ENCODE data around the gene B3GALT6.

B3GALT6 gene
- total RNA-seq: 13.1 to 18.8 (median 15.6) reads per million in 3 donors

DNA sequence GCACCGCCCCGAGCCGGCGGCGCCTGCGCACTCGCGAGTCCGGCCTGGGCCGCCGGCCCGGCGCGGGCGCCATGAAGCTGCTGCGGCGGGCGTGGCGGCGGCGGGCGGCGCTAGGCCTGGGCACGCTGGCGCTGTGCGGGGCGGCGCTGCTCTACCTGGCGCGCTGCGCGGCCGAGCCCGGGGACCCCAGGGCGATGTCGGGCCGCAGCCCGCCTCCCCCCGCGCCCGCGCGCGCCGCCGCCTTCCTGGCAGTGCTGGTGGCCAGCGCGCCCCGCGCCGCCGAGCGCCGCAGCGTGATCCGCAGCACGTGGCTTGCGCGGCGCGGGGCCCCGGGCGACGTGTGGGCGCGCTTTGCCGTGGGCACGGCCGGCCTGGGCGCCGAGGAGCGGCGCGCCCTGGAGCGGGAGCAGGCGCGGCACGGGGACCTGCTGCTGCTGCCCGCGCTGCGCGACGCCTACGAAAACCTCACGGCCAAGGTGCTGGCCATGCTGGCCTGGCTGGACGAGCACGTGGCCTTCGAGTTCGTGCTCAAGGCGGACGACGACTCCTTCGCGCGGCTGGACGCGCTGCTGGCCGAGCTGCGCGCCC, at the start of gene B3GALT6:
Gene B3GALT6 (plus strand): TSS at position 30 of the 588 bp plus-strand sequence. CDS start 42 bp downstream, at position 72.
- DNase-seq: no peak
- H3K27ac ChIP-seq (ENCODE audit: insufficient read depth, low read length, poor library complexity, severe bottlenecking): peak within 1 kb of the TSS; percentile 94
- H3K4me3 ChIP-seq (ENCODE audit: insufficient read depth, low read depth, low read length, poor library complexity, severe bottlenecking): peak within 1 kb of the TSS; percentile 95
- H3K36me3 ChIP-seq (ENCODE audit: control insufficient read depth, insufficient read depth, low read length): peaks cover 30% of the 10 kb centered on the region
- no peaks in the 10 kb centered on the region for H3K9me3 ChIP-seq (ENCODE audit: control insufficient read depth, low read length)
- no peaks in the 10 kb centered on the region for H3K27me3 ChIP-seq (replicated peaks; ENCODE audit: control insufficient read depth, insufficient read depth, low read length, poor library complexity, severe bottlenecking)
- peaks cover 30% of the 10 kb centered on the region for H3K4me1 ChIP-seq (ENCODE audit: control insufficient read depth, insufficient read depth, low read length, poor library complexity, severe bottlenecking)

DNA sequence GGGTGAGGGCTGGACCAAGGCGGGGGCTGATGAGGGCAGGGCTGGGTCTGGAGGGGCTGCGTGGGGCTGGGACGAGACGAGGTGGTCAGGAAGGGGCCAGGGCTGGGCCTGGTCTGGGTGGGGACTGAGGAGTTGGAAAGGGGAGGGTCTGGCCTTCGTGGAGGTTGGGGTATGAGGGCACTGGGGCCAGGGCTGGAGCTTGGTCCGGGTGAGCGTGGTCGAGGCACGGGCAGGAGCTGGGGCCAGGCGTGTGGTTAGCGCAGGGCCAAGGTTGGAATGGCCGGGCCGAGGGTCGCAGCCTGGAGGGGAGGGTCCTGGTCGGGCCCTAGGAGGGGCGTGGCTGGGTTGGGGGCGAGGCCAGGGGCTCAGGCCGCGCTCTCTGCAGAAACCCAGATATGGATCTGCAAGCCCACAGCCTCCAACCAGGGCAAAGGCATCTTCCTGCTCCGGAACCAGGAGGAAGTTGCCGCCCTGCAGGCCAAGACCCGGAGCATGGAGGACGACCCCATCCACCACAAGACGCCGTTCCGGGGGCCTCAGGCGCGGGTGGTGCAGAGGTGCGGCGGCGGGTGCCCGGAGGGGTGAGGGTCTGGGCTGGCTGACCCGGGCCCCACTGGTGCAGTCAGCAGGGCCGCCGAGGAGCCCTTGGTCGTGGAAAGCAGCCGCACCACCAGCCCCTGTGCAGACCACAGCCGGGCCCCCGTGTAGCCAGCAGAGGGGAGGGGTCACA, 49.4 kb upstream of the B3GALT6 start:
- Histone ChIP-seq H3K27me3 (replicated peaks; ENCODE audit: control insufficient read depth, insufficient read depth, low read length, poor library complexity, severe bottlenecking) (no peaks in the 10 kb centered on the region), H3K4me3 (ENCODE audit: insufficient read depth, low read depth, low read length, poor library complexity, severe bottlenecking) (no peak overlapping the region), H3K9me3 (ENCODE audit: control insufficient read depth, low read length) (no peaks in the 10 kb centered on the region), H3K36me3 (ENCODE audit: control insufficient read depth, insufficient read depth, low read length) (no peaks in the 10 kb centered on the region), H3K27ac (ENCODE audit: insufficient read depth, low read length, poor library complexity, severe bottlenecking) (no peak overlapping the region), H3K4me1 (ENCODE audit: control insufficient read depth, insufficient read depth, low read length, poor library complexity, severe bottlenecking) (peaks cover 10% of the 10 kb centered on the region)
- DNase-seq: no peak

DNA sequence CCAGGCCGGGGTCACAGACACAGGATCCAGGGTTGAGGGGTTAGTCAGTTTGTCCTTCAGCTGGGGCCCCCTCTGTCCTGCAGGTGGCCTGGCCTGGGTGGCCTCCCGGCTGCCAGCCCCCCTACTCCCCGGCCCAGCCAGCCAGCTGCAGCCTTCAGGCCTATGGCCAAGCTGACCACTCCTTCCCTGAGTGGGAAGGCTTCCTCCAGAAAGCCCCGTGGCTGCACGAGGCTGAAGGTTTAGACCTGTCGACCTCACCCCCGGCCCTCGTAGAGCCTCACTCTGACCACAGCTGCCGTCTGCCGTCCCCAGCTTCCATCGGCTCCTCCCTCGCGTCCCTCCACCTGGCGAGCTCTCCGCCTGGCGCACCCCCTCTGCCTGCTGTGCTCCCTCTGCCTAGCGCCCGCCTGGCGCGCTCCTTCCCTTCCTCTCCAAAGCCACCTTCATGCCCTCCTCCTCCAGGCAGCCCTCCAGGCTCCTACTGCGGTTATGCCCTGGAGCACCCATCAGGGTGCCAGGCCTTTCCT, 48.8 kb upstream of the B3GALT6 start:
- H3K36me3 ChIP-seq (ENCODE audit: control insufficient read depth, insufficient read depth, low read length): no peaks in the 10 kb centered on the region
- no peaks in the 10 kb centered on the region for H3K9me3 ChIP-seq (ENCODE audit: control insufficient read depth, low read length)
- H3K27me3 ChIP-seq (replicated peaks; ENCODE audit: control insufficient read depth, insufficient read depth, low read length, poor library complexity, severe bottlenecking): no peaks in the 10 kb centered on the region
- H3K4me1 ChIP-seq (ENCODE audit: control insufficient read depth, insufficient read depth, low read length, poor library complexity, severe bottlenecking): peaks cover 10% of the 10 kb centered on the region
- H3K27ac ChIP-seq (ENCODE audit: insufficient read depth, low read length, poor library complexity, severe bottlenecking): no peak overlapping the region
- no peak overlapping the region for H3K4me3 ChIP-seq (ENCODE audit: insufficient read depth, low read depth, low read length, poor library complexity, severe bottlenecking)
- DNase-seq: no peak

DNA sequence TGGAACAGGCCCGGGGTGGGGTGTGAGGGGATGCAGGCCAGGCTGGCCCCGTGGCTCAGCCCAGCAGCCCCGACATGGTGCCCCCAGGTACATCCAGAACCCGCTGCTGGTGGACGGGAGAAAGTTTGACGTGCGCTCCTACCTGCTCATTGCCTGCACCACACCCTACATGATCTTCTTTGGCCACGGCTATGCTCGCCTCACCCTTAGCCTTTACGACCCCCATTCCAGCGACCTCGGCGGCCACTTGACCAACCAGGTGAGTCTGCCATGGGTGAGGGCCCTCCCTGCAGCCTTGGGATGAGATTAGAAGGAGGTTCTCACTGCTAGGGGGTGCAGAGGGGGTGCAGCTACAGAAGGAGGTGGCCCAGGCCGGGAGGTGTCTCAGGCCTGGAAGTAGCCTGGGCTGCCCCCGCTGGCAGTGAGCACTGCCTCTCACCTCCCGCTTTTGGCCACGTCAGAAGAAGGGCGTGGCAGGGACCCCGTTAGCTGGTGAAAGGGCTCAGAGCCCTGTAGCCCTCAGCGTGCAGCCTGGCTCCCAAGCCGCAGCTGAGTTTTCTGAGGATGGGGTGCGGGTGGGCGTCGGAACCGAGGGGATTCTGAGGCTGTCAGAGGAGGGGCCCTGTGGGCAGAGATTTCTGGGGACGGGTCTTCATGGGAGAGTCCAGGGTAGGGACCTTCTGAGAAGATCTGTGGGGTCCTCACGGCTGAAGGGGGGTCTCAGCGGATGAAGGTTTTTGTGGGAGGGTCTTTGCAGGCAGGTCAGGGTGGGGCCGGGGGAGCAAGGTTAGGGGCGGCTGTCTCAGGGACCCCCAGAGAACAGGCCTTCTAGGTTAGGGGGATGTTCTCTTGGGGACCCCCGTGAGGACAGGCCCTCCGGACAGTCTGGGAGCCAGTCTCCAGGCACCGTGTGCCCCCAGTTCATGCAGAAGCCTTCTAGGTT, 47.9 kb upstream of the B3GALT6 start:
- H3K4me1 ChIP-seq (ENCODE audit: control insufficient read depth, insufficient read depth, low read length, poor library complexity, severe bottlenecking): peaks cover 10% of the 10 kb centered on the region
- no peak for DNase-seq
- H3K36me3 ChIP-seq (ENCODE audit: control insufficient read depth, insufficient read depth, low read length): no peaks in the 10 kb centered on the region
- H3K27ac ChIP-seq (ENCODE audit: insufficient read depth, low read length, poor library complexity, severe bottlenecking): no peak overlapping the region
- H3K9me3 ChIP-seq (ENCODE audit: control insufficient read depth, low read length): no peaks in the 10 kb centered on the region
- H3K4me3 ChIP-seq (ENCODE audit: insufficient read depth, low read depth, low read length, poor library complexity, severe bottlenecking): no peak overlapping the region
- no peaks in the 10 kb centered on the region for H3K27me3 ChIP-seq (replicated peaks; ENCODE audit: control insufficient read depth, insufficient read depth, low read length, poor library complexity, severe bottlenecking)

DNA sequence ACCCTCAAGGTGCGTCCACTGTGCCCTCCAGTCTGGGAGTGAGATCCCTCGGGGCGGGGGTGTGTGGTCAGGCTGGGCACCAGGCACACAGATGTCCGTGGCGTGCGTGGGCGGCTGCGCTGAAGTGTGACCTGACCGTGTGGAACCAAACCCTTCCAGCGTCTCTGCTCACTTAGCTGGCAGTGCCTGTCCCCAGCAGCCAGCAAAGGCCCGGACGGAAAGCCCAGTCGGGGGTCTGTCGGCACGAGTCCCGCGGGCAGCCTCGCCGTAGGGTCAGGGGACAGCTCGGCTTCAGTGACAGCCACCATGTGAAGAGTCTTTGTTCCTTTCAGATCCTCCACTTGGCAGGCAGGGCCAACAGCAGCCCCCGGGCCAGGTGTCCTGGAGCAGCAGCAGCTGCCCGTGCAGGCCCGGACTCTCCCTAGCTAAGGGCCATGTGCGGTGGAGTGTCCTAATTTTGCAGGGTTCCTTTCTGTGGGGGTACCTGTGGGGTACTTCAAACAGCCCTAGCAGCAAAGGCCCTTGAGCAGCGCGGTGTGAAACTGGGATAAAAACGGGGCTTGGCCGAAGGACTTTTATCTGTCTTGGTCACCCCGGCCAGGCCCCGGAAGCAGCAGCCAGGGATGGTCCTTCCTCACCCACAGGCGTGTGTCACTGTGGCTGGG, 46.8 kb upstream of the B3GALT6 start:
- H3K4me1 ChIP-seq (ENCODE audit: control insufficient read depth, insufficient read depth, low read length, poor library complexity, severe bottlenecking): peaks cover 10% of the 10 kb centered on the region
- no peak overlapping the region for H3K4me3 ChIP-seq (ENCODE audit: insufficient read depth, low read depth, low read length, poor library complexity, severe bottlenecking)
- H3K27me3 ChIP-seq (replicated peaks; ENCODE audit: control insufficient read depth, insufficient read depth, low read length, poor library complexity, severe bottlenecking): no peaks in the 10 kb centered on the region
- no peak for DNase-seq
- H3K27ac ChIP-seq (ENCODE audit: insufficient read depth, low read length, poor library complexity, severe bottlenecking): no peak overlapping the region
- no peaks in the 10 kb centered on the region for H3K36me3 ChIP-seq (ENCODE audit: control insufficient read depth, insufficient read depth, low read length)
- no peaks in the 10 kb centered on the region for H3K9me3 ChIP-seq (ENCODE audit: control insufficient read depth, low read length)

DNA sequence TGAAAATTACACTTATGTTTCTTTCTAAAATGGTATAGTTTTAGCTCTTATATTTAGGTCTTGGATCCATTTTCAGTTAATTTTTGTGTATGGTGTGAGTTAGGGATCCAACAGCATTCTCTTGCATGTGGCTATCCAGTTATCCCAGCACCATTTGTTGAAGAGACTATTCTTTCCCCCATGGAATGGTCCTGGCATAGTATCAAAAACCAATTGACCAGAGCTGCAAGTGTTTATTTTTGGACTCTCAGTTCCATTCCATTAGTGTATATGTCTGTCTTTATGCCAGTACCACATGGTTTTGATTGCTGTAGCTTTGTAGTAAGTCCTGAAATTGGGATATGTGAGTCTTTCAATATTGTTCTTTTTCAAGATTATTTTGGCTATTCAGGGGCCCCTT, 44.1 kb upstream of the B3GALT6 start:
- Histone ChIP-seq H3K27me3 (replicated peaks; ENCODE audit: control insufficient read depth, insufficient read depth, low read length, poor library complexity, severe bottlenecking) (no peaks in the 10 kb centered on the region), H3K4me3 (ENCODE audit: insufficient read depth, low read depth, low read length, poor library complexity, severe bottlenecking) (no peak overlapping the region)
- no peak for DNase-seq

DNA sequence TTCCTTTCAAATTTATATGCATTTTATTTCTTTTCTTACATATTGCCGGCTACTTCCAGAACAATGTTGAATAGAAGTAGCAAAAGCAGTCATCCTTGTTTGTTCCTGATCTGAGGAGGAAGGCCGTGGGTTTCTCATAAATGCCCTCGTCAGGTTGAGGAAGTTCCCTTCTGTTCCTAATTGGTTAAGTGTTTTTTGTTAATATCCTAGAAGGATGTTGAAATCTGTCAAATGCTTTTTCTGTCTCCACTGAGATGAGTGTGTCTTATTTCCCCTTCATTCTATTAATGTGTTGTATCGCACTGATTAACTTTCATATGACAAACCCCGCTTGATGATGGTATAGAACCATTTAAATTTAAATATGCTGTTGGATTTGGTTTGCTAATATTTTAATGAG, 42.9 kb upstream of the B3GALT6 start:
- H3K4me3 ChIP-seq (ENCODE audit: insufficient read depth, low read depth, low read length, poor library complexity, severe bottlenecking): no peak overlapping the region

More for the DNA sequence above, 44.1 kb upstream of the B3GALT6 start:
- no peak overlapping the region for H3K27ac ChIP-seq (ENCODE audit: insufficient read depth, low read length, poor library complexity, severe bottlenecking)
- peaks cover 3% of the 10 kb centered on the region for H3K4me1 ChIP-seq (ENCODE audit: control insufficient read depth, insufficient read depth, low read length, poor library complexity, severe bottlenecking)
- H3K9me3 ChIP-seq (ENCODE audit: control insufficient read depth, low read length): no peaks in the 10 kb centered on the region
- no peaks in the 10 kb centered on the region for H3K36me3 ChIP-seq (ENCODE audit: control insufficient read depth, insufficient read depth, low read length)

DNA sequence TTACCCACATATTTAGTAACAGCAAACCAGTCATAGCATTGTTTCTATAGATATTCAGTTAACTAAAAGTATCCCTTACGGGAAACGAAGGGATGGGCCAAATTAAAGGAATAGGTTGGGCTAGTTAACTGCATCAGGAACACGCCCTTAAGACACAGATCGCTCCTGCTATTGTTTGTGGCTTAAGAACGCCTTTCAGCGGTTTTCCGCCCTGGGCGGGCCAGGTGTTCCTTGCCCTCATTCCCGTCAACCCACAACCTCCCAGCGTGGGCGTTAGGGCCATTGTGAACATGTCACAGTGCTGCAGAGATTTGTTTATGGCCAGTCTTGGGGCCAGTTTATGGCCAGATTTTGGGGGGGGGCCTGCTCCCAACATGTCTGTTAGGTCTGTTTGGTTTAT, 40.3 kb upstream of the B3GALT6 start:
- H3K36me3 ChIP-seq (ENCODE audit: control insufficient read depth, insufficient read depth, low read length): no peaks in the 10 kb centered on the region
- H3K4me1 ChIP-seq (ENCODE audit: control insufficient read depth, insufficient read depth, low read length, poor library complexity, severe bottlenecking): no peaks in the 10 kb centered on the region
- no peaks in the 10 kb centered on the region for H3K27me3 ChIP-seq (replicated peaks; ENCODE audit: control insufficient read depth, insufficient read depth, low read length, poor library complexity, severe bottlenecking)
- no peak for DNase-seq
- no peak overlapping the region for H3K4me3 ChIP-seq (ENCODE audit: insufficient read depth, low read depth, low read length, poor library complexity, severe bottlenecking)
- H3K9me3 ChIP-seq (ENCODE audit: control insufficient read depth, low read length): no peaks in the 10 kb centered on the region
- no peak overlapping the region for H3K27ac ChIP-seq (ENCODE audit: insufficient read depth, low read length, poor library complexity, severe bottlenecking)

More for the DNA sequence above, 42.9 kb upstream of the B3GALT6 start:
- Histone ChIP-seq H3K27me3 (replicated peaks; ENCODE audit: control insufficient read depth, insufficient read depth, low read length, poor library complexity, severe bottlenecking) (no peaks in the 10 kb centered on the region), H3K4me1 (ENCODE audit: control insufficient read depth, insufficient read depth, low read length, poor library complexity, severe bottlenecking) (no peaks in the 10 kb centered on the region), H3K36me3 (ENCODE audit: control insufficient read depth, insufficient read depth, low read length) (no peaks in the 10 kb centered on the region), H3K27ac (ENCODE audit: insufficient read depth, low read length, poor library complexity, severe bottlenecking) (no peak overlapping the region), H3K9me3 (ENCODE audit: control insufficient read depth, low read length) (no peaks in the 10 kb centered on the region)
- DNase-seq: no peak

DNA sequence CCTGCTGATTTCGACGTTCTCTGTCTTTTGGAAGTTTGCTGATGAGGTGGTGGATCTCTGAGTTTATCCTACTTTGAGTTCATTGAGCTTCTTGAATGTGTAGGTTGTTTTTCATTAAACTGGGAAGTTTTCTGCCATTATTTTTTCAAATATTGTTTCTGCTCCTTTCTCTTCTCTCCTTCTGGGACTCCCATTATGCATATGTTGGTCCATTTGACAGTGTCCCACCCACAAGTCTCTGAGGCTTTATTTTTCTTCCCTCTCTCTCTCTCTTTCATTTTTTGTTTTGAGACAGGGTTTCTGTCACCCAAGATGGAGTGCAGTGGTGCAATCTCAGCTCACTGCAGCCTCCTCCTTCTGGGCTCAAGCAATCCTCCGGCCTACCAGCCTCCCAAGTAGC, 37.3 kb upstream of the B3GALT6 start:
- no peak overlapping the region for H3K4me3 ChIP-seq (ENCODE audit: insufficient read depth, low read depth, low read length, poor library complexity, severe bottlenecking)
- DNase-seq: no peak
- H3K9me3 ChIP-seq (ENCODE audit: control insufficient read depth, low read length): no peaks in the 10 kb centered on the region

More for the DNA sequence above, 37.3 kb upstream of the B3GALT6 start:
- H3K27ac ChIP-seq (ENCODE audit: insufficient read depth, low read length, poor library complexity, severe bottlenecking): no peak overlapping the region
- no peaks in the 10 kb centered on the region for H3K36me3 ChIP-seq (ENCODE audit: control insufficient read depth, insufficient read depth, low read length)
- H3K27me3 ChIP-seq (replicated peaks; ENCODE audit: control insufficient read depth, insufficient read depth, low read length, poor library complexity, severe bottlenecking): no peaks in the 10 kb centered on the region
- H3K4me1 ChIP-seq (ENCODE audit: control insufficient read depth, insufficient read depth, low read length, poor library complexity, severe bottlenecking): no peaks in the 10 kb centered on the region
